Cardiac fibroblast (primary cell): ENCODE results near the gene HEXD.

Experiments used
- DNase-seq, 2 donors: peaks; one replicate each; pipeline versions ENCODE4 v3.0.0 to v3.0.0-alpha.2; 2010; ENCODE audit warnings: low read depth in 2 of 2
- H3K4me3 ChIP-seq, 2 donors: replicated peaks in 1 of 2; 1 replicate in 1 of 2; 2 replicates in 1 of 2; pipeline ENCODE4 v1.5.1; 2011; ENCODE audit warnings: low read depth in 2 of 2, low read length in 2 of 2, mild to moderate bottlenecking in 2 of 2, moderate library complexity in 1 of 2
- TF ChIP-seq, protein P1 (sequence below): IDR thresholded peaks from one replicate; pipeline ENCODE4 v1.5.1; 2011; ENCODE audit warnings: low read depth, mild to moderate bottlenecking, low read length, inconsistent platforms

HEXD gene

DNA sequence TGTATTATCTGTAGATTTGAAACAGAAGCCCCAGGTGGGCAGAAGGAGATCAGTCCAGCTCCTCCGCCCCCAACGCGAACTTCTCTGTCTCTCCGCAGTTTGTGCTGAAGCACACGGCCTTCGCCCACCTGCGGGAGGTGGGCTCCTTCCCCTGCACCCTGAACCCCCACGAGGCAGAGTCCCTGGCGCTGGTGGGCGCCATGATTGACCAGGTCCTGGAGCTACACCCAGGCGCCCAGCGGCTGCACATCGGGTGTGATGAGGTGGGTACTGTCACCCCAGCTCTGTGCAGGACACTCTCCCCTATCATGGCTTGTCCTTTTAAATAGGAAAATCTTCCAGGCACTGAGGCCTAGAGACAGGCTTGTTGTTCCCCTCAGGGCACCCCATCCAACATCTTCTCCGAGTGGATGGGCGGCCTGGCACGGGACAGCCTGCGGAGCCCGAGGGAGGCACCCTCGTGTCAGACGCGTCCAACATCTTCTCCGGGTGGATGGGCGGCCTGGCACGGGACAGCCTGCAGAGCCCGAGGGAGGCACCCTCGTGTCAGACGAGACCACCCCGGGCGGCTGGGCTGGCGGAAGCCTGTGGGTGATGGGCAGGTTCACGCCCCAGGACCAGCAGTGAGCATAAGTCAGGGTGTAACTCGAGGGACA, 15.5 kb downstream of the HEXD start:
- no peak overlapping the region for H3K4me3 ChIP-seq
- TF ChIP-seq, protein P1, sequence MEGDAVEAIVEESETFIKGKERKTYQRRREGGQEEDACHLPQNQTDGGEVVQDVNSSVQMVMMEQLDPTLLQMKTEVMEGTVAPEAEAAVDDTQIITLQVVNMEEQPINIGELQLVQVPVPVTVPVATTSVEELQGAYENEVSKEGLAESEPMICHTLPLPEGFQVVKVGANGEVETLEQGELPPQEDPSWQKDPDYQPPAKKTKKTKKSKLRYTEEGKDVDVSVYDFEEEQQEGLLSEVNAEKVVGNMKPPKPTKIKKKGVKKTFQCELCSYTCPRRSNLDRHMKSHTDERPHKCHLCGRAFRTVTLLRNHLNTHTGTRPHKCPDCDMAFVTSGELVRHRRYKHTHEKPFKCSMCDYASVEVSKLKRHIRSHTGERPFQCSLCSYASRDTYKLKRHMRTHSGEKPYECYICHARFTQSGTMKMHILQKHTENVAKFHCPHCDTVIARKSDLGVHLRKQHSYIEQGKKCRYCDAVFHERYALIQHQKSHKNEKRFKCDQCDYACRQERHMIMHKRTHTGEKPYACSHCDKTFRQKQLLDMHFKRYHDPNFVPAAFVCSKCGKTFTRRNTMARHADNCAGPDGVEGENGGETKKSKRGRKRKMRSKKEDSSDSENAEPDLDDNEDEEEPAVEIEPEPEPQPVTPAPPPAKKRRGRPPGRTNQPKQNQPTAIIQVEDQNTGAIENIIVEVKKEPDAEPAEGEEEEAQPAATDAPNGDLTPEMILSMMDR, result no peak
- no peak for DNase-seq

DNA sequence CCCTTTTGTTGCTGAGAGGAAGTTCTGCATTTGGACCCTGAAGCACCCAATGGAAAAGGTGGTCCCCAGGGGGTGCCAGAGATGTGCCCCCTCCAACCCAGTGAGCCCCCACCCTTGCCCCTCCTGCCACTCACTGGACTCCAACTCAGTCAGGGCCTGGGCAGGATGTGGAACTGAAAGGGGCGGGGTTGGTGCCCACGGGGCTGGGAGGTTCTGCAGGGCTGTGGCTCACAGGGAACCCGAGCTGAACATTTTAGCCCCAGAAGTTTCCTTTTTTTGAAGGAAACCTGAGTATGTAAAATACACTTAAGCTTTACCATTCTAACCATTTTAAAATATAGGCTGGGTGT, 16.0 kb downstream of the HEXD start:
- TF ChIP-seq, protein P1, result no peak
- no peak overlapping the region for H3K4me3 ChIP-seq
- no peak for DNase-seq

DNA sequence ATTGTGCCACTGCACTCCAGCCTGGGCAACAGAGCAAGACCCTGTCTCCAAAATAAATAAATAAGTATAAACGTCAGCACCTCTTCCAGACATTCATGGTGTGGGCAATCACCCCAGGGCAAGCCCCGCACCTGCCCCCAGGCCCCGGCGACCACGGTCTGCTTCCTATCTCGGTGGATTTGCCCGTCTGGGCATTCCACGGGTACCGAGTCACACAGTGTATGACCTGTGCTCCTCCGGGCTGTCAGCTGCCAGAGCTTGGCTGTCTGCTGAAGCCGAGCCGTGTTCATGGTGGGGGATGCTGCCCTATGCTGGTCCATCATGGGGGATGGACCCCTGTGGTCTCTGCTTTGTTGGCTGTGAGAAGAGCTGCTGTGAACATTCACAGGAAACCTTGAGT, 17.0 kb downstream of the HEXD start:
- H3K4me3 ChIP-seq, result no peak overlapping the region
- no peak for DNase-seq
- TF ChIP-seq, protein P1, result no peak

DNA sequence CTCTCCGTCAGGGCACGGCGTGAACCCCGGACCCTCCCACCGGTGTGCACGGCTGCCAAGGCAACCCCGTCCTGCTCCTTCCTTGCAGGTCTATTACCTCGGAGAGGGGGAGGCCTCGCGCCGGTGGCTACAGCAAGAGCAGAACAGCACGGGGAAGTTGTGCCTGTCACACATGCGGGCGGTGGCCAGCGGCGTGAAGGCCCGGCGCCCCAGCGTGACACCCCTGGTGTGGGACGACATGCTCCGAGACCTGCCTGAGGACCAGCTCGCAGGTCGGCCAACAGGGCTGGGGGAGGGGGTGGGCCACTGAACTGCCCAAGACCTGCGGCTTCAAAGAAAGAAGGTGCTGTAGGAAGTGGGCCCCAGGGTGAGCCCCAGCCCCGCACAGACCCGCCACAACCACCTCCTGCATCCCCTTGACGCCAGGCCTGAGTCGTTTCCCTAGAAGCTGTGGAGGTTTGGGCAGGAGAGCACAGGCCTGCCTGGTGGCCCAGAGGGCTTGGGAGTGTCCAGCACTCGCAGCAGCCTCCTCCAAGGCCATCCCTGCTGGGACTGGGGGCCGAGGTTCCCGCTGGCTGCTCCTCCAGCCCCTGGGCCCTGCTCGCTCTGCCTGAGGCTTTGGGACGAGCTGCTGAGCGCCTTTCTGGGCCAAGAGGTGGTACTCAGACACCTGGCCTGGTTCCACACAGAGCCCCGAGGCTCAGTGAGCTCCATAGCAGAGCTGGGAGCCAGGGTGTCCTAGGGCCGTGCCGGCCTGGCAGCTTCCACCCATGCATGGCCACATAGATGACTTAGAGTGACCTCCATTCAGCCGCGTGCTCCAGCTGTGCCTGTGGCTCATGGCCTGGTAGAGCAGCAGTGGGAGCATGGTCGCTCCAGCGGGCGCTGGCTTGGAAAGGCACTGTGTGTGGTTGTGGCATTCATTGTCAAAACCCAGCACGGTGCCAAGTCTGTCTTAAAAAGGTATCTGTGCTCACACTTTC, 17.7 kb downstream of the HEXD start:
- TF ChIP-seq, protein P1, result no peak
- no peak overlapping the region for H3K4me3 ChIP-seq
- DNase-seq, result no peak

DNA sequence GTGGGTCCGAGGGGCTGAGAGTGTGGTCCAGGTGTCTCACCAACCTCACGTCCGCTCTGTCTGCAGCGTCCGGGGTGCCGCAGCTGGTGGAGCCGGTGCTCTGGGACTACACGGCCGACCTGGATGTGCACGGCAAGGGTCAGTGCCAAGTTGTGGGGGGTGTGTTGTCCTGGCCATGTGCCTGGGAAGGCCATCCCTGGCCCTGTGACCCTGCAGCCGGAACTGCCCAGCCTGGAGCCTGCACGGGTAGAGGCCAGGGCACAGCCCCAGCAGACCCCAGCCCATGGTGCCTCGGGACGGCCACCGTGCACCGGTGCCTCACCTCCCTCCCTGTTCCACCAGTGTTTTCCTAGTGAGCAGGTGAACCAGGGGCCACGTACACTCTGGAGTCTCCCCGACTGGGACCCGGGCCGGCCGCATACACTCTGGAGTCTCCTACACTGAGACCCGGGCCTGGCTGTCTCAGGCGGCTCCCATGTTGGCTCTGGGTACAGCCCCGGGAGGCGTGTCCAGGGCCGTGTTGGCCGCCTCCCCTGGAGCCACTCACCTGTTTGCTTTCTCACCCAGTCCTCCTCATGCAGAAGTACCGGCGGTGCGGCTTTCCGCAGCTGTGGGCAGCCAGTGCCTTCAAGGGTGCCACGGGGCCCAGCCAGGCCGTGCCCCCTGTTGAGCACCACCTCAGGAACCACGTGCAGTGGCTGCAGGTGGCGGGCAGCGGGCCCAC, 18.6 kb downstream of the HEXD start:
- DNase-seq, result no peak
- H3K4me3 ChIP-seq, result no peak overlapping the region
- TF ChIP-seq, protein P1, result no peak

DNA sequence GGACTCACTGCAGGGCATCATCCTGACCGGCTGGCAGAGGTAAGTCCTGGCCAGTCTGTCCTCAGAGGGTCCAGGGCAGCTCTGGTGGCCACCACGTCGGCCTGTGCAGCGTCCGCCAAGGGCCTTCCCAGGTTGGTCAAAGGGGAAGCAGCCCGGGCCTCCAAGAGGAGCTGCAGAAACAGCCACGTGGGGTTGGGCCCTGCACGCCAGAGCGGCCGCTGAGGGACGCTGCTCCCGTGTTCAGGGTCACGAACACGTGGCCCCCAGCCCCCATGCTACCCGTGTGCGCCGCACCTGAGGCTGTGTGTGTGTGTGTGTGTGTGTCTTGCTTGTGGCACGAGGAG, 19.1 kb downstream of the HEXD start:
- no peak for DNase-seq
- TF ChIP-seq, protein P1, result no peak
- H3K4me3 ChIP-seq, result no peak overlapping the region
